GM23248 (cell line): ENCODE results near the gene MGAT2. TPM values are rescaled to one million over a fixed set of nuclear protein-coding genes. Genes with fewer than 3 reads are reported as not detected.
"Not testable (repeated sequence)": the region's sequence is repeated elsewhere in the genome, so short reads cannot be mapped to it uniquely, and the experiment has no call there.

Experiments used
- DNase-seq: peaks from one replicate; pipeline ENCODE4 v3.0.0-alpha.2; 2015
- H2AFZ ChIP-seq: fragments of 200-600 bp; sonication (generic); 2 replicates; pipeline ENCODE4 v1.6.1; 2016; ENCODE audit warnings: antibody characterized with exemption
- H3F3A ChIP-seq: fragments of 200-600 bp; sonication (generic); 2 replicates; pipeline ENCODE4 v1.6.1; 2016; ENCODE audit warnings: mild to moderate bottlenecking, antibody characterized with exemption, mixed run types; ENCODE audit not compliant: insufficient read depth
- H3K27ac ChIP-seq: fragments of 200-600 bp; sonication (generic); 2 replicates; pipeline ENCODE4 v1.5.1; 2016; ENCODE audit warnings: mild to moderate bottlenecking
- H3K27me3 ChIP-seq: fragments of 200-600 bp; sonication (generic); replicated peaks from 2 replicates; pipeline ENCODE4 v1.6.1; 2016; ENCODE audit warnings: mild to moderate bottlenecking; ENCODE audit not compliant: insufficient read depth
- H3K36me3 ChIP-seq: fragments of 200-600 bp; sonication (generic); 2 replicates; pipeline ENCODE4 v1.6.1; 2016; ENCODE audit warnings: low read depth, mild to moderate bottlenecking
- H3K4me1 ChIP-seq: fragments of 200-600 bp; sonication (generic); 2 replicates; pipeline ENCODE4 v1.6.1; 2016; ENCODE audit warnings: mild to moderate bottlenecking; ENCODE audit not compliant: insufficient read depth
- H3K4me2 ChIP-seq: fragments of 200-600 bp; sonication (generic); one replicate; pipeline ENCODE4 v1.6.1; 2016; ENCODE audit warnings: mild to moderate bottlenecking; ENCODE audit not compliant: unreplicated experiment
- H3K4me3 ChIP-seq: fragments of 200-600 bp; sonication (generic); 2 replicates; pipeline ENCODE4 v1.5.1; 2016; ENCODE audit warnings: mild to moderate bottlenecking
- H3K79me2 ChIP-seq: fragments of 200-600 bp; sonication (generic); 2 replicates; pipeline ENCODE4 v1.6.1; 2016; ENCODE audit warnings: mild to moderate bottlenecking; ENCODE audit not compliant: insufficient read depth
- H3K9ac ChIP-seq: fragments of 200-600 bp; sonication (generic); 2 replicates; pipeline ENCODE4 v1.6.1; 2016; ENCODE audit warnings: mild to moderate bottlenecking
- H3K9me2 ChIP-seq: fragments of 200-600 bp; sonication (generic); 2 replicates; pipeline ENCODE4 v1.6.1; 2016; ENCODE audit warnings: mixed run types, mild to moderate bottlenecking, moderate library complexity; ENCODE audit not compliant: insufficient read depth
- H3K9me3 ChIP-seq: fragments of 200-600 bp; sonication (generic); one replicate; pipeline ENCODE4 v1.6.1; 2017; ENCODE audit warnings: low read depth
- H4K20me1 ChIP-seq: fragments of 200-600 bp; sonication (generic); 2 replicates; pipeline ENCODE4 v1.6.0; 2016; ENCODE audit not compliant: insufficient read depth
- EZH2 ChIP-seq: fragments of 200-600 bp; sonication (generic); IDR thresholded peaks from 2 replicates; pipeline ENCODE4 v1.6.1; 2018; ENCODE audit warnings: antibody characterized with exemption, mild to moderate bottlenecking; ENCODE audit not compliant: insufficient read depth, poor library complexity, severe bottlenecking
- EZH2phosphoT487 ChIP-seq: fragments of 200-600 bp; sonication (generic); IDR thresholded peaks from 2 replicates; pipeline ENCODE4 v1.6.1; 2018; ENCODE audit warnings: antibody characterized with exemption, moderate library complexity, mild to moderate bottlenecking, low read depth; ENCODE audit not compliant: insufficient read depth
- WGBS, 2 experiments: methylation state at CpG; one replicate each; pipeline ENCODE4 v1.1.6; 2015 to 2017; ENCODE audit warnings: low lambda C conversion rate in 2 of 2, low coverage in 1 of 2; ENCODE audit errors: missing lambda C conversion rate in 2 of 2; 5-methylcytosine and 5-hydroxymethylcytosine counted together
- in situ Hi-C: fragments of 300-500 bp; cut with MboI; formaldehyde crosslinking; loops from 2 replicates; pipeline ENCODE4 v1.15.0; 2020
- polyA plus RNA-seq: library from polyadenylated mRNA; unstranded; fragments of >200 nt; fragmentation: Nextera tagmentation; extraction: Ambion mirVana; gene quantifications from 2 replicates; pipeline ENCODE4 v1.2.1, GENCODE V29; 2016
- total RNA-seq: library from RNA; depleted of rRNA; stranded (reverse); fragments of >200 nt; shearing (Covaris generic); gene quantifications from 2 replicates; pipeline ENCODE4 v1.2.3, GENCODE V29; 2014

MGAT2 gene
- total and polyA plus RNA-seq, 2 experiments from 2014 or later: 40.2 to 92.9 TPM

DNA sequence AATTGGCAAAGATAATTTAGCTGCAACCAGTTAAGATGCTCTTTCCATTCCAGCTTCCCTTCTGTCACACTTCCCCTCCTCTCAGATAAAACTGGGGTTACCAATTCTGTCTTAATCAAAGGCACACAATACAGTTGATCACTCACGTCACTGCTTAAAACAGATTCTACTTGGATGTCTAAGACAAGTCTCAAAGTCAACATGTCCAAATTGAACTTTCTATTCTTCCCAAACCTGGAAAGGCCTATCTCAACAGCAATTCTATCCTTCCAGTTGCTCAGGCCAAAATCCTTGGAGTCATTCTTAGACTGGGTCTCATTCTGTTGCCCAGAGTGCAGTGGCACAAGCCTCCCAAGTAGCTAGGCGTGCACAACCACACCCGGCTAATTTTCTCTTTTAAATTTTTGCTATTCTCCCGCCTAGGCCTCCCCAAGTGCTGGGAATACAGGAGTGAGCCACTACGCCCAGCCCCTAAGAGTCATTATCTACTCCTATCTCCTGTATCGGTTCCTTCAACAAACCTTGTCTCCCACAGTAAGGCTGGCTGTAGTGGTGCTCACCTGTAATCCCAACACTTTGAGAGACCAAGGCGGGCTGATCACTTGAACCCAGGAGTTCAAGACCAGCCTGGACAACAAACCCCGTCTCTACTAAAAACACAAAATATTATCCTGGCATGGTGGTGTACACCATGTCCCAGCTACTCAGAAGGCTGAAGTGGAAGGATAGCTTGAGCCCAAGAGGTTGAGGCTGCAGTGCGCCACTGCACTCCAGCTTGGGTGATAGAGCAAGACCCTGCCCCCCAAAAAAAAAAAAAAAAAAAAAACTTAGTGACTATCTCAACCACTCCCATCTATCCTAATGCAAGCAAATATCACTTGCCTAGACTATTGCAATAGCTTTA, 39.1 kb upstream of the MGAT2 start:
- H3K9me3 ChIP-seq: no peaks in the 10 kb centered on the region
- in situ Hi-C loops: no loop called here
- TF ChIP-seq EZH2phosphoT487: no peak
- no peak for TF ChIP-seq EZH2
- peaks cover 19% of the 10 kb centered on the region for H3K4me1 ChIP-seq
- H3K4me2 ChIP-seq: no peak overlapping the region
- H3K27me3 ChIP-seq: no peaks in the 10 kb centered on the region
- H4K20me1 ChIP-seq: peaks cover 14% of the 10 kb centered on the region; the same call in 1 of the 2 replicates
- no peak for DNase-seq
- H3K79me2 ChIP-seq: peaks cover 77% of the 10 kb centered on the region
- H3K9me2 ChIP-seq: no peaks in the 10 kb centered on the region
- H3F3A ChIP-seq: peaks cover 64% of the 10 kb centered on the region
- no peak overlapping the region for H3K4me3 ChIP-seq
- peaks cover 35% of the 10 kb centered on the region for H3K36me3 ChIP-seq
- whole genome bisulfite sequencing, 2 experiments: 78 to 82% methylated on average over 9 of the region's 9 CpGs
- H3K27ac ChIP-seq: no peak overlapping the region
- no peak overlapping the region for H2AFZ ChIP-seq
- H3K9ac ChIP-seq: no peak overlapping the region

DNA sequence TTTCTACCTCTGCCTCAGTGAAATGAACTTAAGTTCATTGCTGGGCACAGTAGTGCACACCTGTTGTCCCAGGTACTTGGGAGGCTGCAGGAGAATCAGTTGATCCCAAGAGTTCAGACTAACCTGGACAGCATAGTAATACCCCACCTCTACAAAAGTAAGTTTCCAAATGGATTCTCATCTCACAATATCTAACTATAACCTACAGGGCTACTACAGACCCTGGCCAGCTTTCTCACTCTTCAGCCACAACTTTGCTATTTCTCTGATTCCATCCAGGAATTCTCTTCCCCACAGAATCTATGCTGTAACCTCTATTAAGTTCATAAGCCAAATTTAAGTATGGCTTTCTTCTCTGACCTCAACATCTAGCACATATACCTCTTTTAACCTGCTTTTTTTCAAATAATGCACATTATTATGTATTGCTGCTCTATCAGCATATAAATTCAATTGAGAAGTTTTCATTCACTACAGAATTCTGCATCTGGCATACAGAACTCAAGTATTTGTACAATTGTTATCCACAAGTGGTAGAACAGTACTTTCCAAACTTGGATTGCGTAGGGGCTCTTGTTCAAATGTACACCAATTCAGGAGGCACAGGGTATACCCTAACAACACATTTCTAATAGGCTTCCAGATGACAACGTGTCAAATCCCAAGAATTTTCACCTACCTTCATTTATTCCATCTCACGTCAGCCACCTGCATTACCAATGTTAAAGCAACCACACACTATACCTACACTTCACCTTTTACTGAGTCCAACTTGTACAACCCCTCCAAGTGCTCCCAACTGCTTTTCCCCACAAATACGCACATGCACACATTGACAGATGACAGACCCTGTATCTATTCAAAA, 38.3 kb upstream of the MGAT2 start:
- Histone ChIP-seq H3K9me2 (no peaks in the 10 kb centered on the region), H3K4me1 (peaks cover 23% of the 10 kb centered on the region), H2AFZ (no peak overlapping the region), H3F3A (peaks cover 70% of the 10 kb centered on the region), H3K36me3 (peaks cover 31% of the 10 kb centered on the region), H3K9me3 (no peaks in the 10 kb centered on the region), H3K9ac (no peak overlapping the region), H3K4me2 (peak overlapping the region; percentile 2), H3K27ac (0 out of 2 replicates have a peak overlapping the region, but pooled peaks have one; percentile 2), H3K4me3 (no peak overlapping the region), H3K79me2 (peaks cover 77% of the 10 kb centered on the region), H3K27me3 (no peaks in the 10 kb centered on the region), H4K20me1 (peaks cover 14% of the 10 kb centered on the region; the same call in 1 of the 2 replicates)
- TF ChIP-seq EZH2phosphoT487: no peak
- no peak for TF ChIP-seq EZH2
- 77 to 78% methylated on average over 4 of the region's 4 CpGs for WGBS, 2 experiments
- in situ Hi-C loops: no loop called here
- no peak for DNase-seq

DNA sequence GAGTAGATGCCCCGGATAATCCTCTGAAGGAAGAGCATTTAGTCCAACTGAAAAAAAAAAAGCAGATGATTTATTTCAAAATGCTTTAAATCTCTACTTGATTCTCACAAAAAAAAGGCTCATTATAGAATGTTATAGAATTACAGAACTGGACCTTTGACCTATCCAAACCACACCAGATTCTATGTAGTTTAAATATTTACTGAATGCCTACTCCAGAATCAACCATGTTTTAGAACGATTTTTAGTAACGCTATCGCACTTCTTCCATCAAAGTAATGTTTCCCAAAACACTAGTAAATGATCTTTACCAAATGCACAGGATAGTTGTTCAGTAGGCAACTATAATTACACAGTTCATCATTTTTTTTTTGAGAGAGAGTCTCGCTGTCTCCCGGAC, 37.0 kb upstream of the MGAT2 start:
- WGBS, 2 experiments: 93 to 100% methylated on average over 6 of the region's 6 CpGs
- Histone ChIP-seq H3K27ac (no peak overlapping the region), H3K9ac (peak overlapping the region; percentile 96; the same call in 1 of the 2 replicates), H2AFZ (no peak overlapping the region), H3F3A (peaks cover 73% of the 10 kb centered on the region), H3K9me2 (no peaks in the 10 kb centered on the region), H3K79me2 (peaks cover 76% of the 10 kb centered on the region), H3K36me3 (peaks cover 31% of the 10 kb centered on the region), H3K4me1 (peaks cover 24% of the 10 kb centered on the region), H3K9me3 (no peaks in the 10 kb centered on the region), H3K4me3 (peak overlapping the region; percentile 91), H3K4me2 (peak overlapping the region; percentile 87), H3K27me3 (no peaks in the 10 kb centered on the region), H4K20me1 (peaks cover 14% of the 10 kb centered on the region; the same call in 1 of the 2 replicates)
- TF ChIP-seq EZH2: no peak
- TF ChIP-seq EZH2phosphoT487: no peak
- in situ Hi-C loops: no loop called here
- DNase-seq: no peak

DNA sequence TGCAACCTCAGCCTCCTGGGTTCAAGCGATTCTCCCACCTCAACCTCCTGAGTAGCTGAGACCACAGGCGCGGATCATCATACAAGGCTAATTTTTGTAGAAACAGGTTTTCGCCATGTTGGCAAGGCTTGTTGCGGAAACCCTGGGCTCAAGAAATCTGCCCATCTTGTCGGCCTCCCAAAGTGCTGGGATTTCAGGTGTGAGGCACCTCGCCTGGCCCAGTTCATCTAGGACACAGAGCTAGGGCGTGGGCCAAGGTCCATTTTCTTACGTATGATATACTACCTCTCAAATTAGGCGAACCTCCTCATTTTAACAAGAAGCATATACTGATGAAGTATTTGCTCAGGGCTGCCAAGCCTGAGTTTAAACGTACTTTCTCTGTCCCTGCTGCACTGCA, 36.5 kb upstream of the MGAT2 start:
- H3K36me3 ChIP-seq: peaks cover 31% of the 10 kb centered on the region
- no peaks in the 10 kb centered on the region for H3K9me2 ChIP-seq
- in situ Hi-C loops: no loop called here
- no peaks in the 10 kb centered on the region for H3K9me3 ChIP-seq
- no peak for DNase-seq
- H2AFZ ChIP-seq: no peak overlapping the region
- H4K20me1 ChIP-seq: peaks cover 14% of the 10 kb centered on the region; the same call in 1 of the 2 replicates
- H3K4me2 ChIP-seq: peak overlapping the region; percentile 87
- peaks cover 69% of the 10 kb centered on the region for H3F3A ChIP-seq
- peak overlapping the region; percentile 96 for H3K9ac ChIP-seq
- peak overlapping the region; percentile 91 for H3K4me3 ChIP-seq
- peak overlapping the region; percentile 1; the same call in 1 of the 2 replicates for H3K27ac ChIP-seq
- 87% methylated on average over 11 of the region's 11 CpGs for WGBS, 2 experiments
- peaks cover 71% of the 10 kb centered on the region for H3K79me2 ChIP-seq
- H3K4me1 ChIP-seq: peaks cover 24% of the 10 kb centered on the region
- H3K27me3 ChIP-seq: no peaks in the 10 kb centered on the region
- TF ChIP-seq EZH2: no peak
- TF ChIP-seq EZH2phosphoT487: no peak

DNA sequence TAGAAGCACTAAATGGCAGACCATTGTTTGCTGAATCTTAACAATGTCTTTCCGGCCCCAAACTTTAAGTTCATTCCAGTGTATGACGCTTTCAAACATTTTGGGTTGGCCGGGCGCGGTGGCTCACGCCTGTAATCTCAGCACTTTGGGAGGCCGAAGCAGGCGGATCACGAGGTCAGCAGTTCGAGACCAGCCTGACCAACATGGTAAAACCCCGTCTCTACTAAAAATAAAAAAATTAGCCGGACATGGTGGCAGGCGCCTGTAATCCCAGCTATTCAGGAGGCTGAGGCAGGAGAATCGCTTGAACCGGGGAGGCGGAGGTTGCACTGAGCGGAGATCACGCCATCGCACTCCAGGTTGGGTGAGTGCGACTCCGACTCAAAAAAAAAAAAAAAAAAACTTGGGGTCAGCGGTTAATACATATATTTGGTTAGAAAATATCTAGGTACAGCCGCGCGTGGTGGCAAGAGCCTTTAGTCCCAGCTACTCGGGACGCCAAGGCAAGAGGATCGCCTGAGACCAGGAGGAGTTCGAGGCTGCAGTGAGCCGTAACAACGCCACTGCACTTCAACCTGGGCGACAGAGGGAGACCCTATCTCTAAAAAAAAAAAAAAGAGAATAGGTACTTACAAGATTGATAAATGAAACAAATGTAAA, 35.5 kb upstream of the MGAT2 start:
- H3K9me2 ChIP-seq, in situ Hi-C loops, H3K9me3 ChIP-seq, H3K27me3 ChIP-seq, H2AFZ ChIP-seq: not testable (repeated sequence)
- Histone ChIP-seq H3K4me1 (peaks cover 24% of the 10 kb centered on the region), H3F3A (peaks cover 58% of the 10 kb centered on the region), H3K27ac (peak overlapping the region; percentile 87), H3K36me3 (peaks cover 31% of the 10 kb centered on the region), H3K9ac (peak overlapping the region; percentile 96), H4K20me1 (peaks cover 14% of the 10 kb centered on the region; the same call in 1 of the 2 replicates), H3K4me3 (peak overlapping the region; percentile 91), H3K79me2 (peaks cover 61% of the 10 kb centered on the region), H3K4me2 (peak overlapping the region; percentile 87)
- peak; percentile 36 for DNase-seq
- 8% methylated on average over 32 of the region's 32 CpGs for WGBS, 2 experiments
